Muscle of arm (tissue), 12 donors: ENCODE data around the gene NKAPL. TPM values are rescaled to one million over a fixed set of nuclear protein-coding genes. Genes with fewer than 3 reads are reported as not detected.
A peak's percentile ranks its signal among the peaks of the same experiment; 100 is the strongest.

Experiments used
- DNase-seq: peaks from one replicate; pipeline ENCODE4 v3.0.0-alpha.2; 2013
- polyA plus RNA-seq, 12 donors: library from polyadenylated mRNA; unstranded; fragments of 120-200 nt; gene quantifications; one replicate each; pipeline ENCODE4 v1.2.1, GENCODE V29; 2013; ENCODE audit not compliant: insufficient read length in 12 of 12

Gene NKAPL
- polyA plus RNA-seq, 12 donors: 0.87 to 1.6 (median 1.5) TPM; not detected in 2

DNA sequence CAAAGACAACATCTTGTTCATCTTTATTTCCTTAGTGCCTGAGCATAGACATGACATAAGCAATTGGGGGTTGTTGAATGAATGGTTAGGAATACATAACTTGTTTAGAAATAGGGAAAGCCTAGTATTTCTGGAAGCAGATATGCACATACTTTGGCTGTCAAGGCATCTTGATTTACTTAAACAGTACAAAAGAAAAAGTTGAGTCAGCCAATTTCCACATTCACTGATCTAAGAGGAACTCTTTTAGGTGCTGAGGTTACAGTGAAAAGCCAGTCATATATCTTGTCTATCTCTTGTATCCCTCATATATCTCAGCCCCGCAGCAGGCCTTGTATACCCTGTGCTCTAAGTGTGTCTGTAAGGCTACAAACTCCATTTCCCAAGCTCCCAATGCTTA lies 18.6 kb upstream of the NKAPL start:
- DNase-seq: no peak

- DNase-seq: no peak
Observed at GRCh38 chr6:28243946-28244345, 15.2 kb upstream of the NKAPL start.

DNA sequence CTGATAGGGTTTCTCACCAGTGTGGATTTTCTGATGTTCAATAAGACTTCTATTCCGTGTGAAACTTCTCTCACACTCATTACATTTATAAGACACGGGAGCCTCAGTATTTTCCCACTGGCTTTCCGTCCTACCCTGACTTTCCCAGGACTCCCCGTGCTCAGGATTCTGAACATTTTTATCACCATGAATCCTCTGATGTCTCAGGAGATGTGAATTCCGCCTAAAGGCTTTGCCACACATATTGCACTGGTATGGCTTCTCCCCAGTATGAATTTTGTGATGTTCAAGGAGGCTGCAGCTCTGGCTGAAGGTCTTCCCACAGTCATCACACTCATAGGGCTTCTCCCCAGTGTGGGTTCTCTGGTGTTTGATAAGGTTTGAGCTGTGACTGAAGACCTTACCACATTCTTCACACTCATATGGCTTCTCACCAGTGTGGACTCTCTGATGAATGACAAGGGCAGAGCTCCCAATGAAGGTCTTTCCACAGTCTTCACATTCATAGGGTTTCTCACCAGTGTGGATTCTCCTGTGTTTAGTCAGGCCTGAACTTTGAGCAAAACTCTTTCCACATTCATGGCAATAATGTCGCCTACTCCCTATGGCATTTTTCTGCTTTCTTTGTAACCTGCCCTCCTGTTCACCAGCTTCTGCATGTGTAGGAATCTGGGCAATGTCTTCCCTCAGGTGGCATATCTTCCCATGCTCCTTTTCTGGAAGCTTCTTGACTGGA lies 13.7 kb upstream of the NKAPL start:
- DNase-seq: no peak

GRCh38 chr6:28248916-28249315 lies 10.2 kb upstream of the NKAPL start:
- no peak for DNase-seq

DNA sequence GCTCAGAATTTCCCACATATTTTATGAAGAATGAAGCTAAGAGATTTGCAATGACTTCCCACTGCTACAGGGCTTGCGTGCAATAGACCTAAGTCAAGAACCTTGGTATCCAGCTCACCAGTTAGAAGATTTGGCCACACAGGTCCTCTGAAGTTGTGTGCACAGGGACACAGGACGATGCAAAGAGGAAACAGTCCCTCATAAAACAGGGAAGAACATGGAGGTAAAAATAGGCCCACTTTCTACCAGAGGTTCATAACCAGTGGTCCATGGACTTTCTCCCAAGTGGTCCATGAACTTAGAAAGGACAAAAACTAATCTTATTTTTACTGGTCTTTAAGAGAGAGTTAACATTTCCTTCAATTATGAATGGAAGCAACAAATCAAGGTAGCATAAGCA lies 8.3 kb upstream of the NKAPL start:
- no peak for DNase-seq

- DNase-seq: no peak
Observed at GRCh38 chr6:28251661-28252008, 7.5 kb upstream of the NKAPL start.

DNA sequence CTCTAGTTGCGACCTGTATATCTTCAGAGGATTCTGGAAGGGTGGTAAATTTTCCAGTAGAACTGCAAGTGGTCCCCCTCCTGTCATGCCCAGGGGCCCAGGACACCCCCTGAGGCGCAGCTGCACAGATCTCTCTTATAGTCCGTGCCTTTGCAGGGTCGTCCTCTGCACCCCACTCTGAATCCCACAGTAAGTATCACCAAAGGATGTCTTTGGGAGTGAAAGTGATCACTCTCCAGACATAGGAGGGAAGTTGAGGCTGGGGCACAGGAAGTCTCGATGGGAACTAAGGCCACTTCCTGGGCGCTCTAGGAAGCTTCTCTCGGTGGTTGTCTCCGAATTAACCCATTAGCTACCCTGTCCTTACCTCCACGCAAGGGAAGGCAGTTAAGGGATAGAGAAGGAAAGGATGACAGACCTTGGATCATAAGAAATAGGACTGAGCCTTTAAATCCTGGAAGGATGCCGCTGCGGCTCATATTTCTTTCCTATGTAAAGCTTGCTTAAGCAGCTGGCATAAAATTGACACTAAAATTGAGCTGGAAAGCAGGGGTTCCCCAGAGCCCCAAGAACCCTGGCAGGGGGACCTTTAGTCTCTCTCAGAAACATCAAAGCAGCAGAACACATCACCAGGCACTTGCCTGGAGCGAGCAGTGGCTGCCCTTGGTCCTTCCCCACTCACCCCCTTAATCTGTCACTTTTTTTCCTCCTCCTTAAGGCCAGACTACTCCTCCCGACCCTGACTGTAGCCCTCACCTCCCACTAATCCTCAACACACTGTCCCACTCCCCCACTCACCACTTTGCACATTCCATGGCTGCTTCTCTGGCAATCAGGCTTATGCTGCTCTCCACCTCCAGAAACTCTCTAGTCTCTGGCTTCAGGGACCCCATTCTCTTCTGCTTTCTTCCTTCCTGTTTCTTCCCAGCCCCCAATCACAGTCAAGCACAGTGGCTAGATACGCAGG lies 6.8 kb upstream of the NKAPL start, which contains the start of gene ZKSCAN4:
Gene ZKSCAN4 (minus strand): TSS at position 261 of the 967 bp plus-strand sequence. CDS start 289 bp downstream, outside the sequence.
- peak; percentile 92 for DNase-seq

GRCh38 chr6:28254121-28254519 lies 5.0 kb upstream of the NKAPL start:
- no peak for DNase-seq

DNA sequence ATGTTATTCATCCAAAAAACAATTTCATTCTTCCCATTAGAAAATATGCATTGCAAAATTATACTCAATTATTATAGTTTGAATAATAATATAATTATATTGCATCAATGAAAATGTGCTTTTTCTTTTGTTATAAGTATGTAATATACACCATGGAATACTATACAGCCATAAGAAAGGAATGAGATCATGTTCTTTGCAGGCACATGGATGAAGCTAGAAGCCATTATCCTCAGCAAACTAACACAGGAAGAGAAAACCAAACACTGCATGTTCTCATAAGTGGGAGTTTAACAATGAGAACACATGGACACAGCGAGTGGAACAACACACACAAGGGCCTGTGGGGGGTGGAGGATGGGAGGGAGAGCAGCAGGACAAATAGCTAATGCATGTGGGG lies 2.1 kb upstream of the NKAPL start:
- DNase-seq: no peak

- DNase-seq: no peak
Observed at GRCh38 chr6:28263922-28264321, 4.8 kb downstream of the NKAPL start.

- DNase-seq: no peak
Observed at GRCh38 chr6:28264834-28265401, 5.8 kb downstream of the NKAPL start.

GRCh38 chr6:28266563-28266961 lies 7.5 kb downstream of the NKAPL start:
- DNase-seq: no peak

GRCh38 chr6:28266962-28267694 lies 8.0 kb downstream of the NKAPL start, which contains the start of gene ZSCAN26:
ZSCAN26 (plus strand) TSS chr6:28267143; CDS start chr6:28271920, 4,777 bp downstream.
- DNase-seq: peak; percentile 95

- peak; percentile 13 for DNase-seq
Observed at GRCh38 chr6:28267695-28268059, 8.6 kb downstream of the NKAPL start.

- DNase-seq: no peak
Observed at GRCh38 chr6:28269492-28269891, 10.4 kb downstream of the NKAPL start.

GRCh38 chr6:28274888-28275287 lies 15.8 kb downstream of the NKAPL start:
- DNase-seq: no peak

GRCh38 chr6:28277746-28278145 lies 18.6 kb downstream of the NKAPL start:
- DNase-seq: no peak

GRCh38 chr6:28280595-28281287 lies 21.6 kb downstream of the NKAPL start:
- DNase-seq: no peak

DNA sequence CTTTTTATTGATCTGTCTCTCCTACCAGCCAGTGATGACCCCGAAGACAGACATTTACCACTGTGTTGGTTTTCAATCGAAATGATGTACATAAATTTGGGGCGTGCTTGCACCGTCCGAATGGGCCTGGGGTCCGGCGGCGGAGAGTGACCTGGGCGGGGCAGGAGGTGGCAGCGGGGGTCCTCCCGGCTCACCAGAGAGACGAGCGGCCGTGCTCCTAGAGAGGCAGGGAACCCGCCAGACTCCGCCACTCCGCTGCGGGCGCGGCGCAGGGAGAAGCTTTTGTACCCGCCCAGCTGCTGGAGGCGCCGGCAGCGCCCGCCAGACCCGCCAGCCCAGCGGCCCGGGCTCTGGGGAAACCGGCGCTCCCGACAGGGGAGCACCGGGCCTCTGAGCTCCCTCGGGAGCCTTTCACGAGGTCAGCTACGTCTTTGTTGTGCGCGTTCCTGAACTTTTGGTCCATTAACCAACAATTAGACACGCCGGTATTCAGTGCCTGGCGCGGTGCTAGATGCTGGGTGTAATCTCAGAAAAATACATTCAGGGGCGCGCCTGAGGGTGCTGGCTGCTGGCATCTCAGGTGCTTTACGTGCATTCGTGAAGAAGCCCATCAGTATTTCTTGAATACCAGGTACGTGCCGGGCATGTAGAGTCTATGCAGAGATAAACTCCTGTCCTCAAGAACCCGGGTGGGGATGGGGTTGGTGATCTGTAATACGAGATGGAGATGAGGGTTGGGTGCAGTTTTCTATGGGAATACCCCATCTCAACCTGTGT lies 22.4 kb downstream of the NKAPL start, which contains the start of gene PGBD1:
Gene PGBD1 (plus strand): TSS at position 285 of the 777 bp plus-strand sequence. CDS start 2,242 bp downstream, outside the sequence.
- DNase-seq: peak; percentile 56

DNA sequence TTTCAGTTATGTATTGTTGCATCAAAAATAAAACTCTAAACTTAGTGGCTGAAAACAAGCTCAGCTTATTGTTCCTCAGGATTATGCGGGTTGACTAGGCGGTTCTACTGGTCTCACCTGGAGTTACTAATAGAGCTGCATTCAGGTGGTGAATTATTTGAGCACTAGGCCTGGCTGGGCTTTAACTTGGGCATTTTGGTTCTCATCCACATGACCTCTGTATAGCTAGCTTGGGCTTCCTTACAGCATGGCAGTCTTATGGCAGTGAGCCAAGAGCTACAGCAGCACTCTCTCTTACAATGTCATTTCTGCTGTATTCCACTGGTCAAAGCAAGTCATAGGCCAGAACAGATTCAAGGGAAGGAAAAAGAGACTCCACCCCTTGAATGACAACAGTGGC lies 23.8 kb downstream of the NKAPL start:
- no peak for DNase-seq
